Measurements from ENCODE around the gene RIMOC1. TPM values are rescaled to one million over a fixed set of nuclear protein-coding genes. Genes with fewer than 3 reads are reported as not detected.

Gene RIMOC1
- total and polyA plus RNA-seq, 9 donors = 10.7 to 35.7 (median 18.4) TPM

GRCh38 chr5:41858890-41859289 is 45.3 kb upstream of the RIMOC1 start:
- DNase-seq = no peak
- H3K4me3 ChIP-seq = no peak overlapping the region
- 81 to 94% (median 86%) methylated on average over 2 of the region's 2 CpGs for WGBS, 3 donors
- H3K27ac ChIP-seq = no peak overlapping the region
- H3K9me3 ChIP-seq = no peaks in the 10 kb centered on the region
- no peaks in the 10 kb centered on the region for H3K4me1 ChIP-seq (ENCODE audit: insufficient read depth)
- TF ChIP-seq EP300 (IDR thresholded peaks at IDR 0.05) (no peak), POLR2A (IDR thresholded peaks at IDR 0.05) (no peak)
- TF ChIP-seq, protein P1, sequence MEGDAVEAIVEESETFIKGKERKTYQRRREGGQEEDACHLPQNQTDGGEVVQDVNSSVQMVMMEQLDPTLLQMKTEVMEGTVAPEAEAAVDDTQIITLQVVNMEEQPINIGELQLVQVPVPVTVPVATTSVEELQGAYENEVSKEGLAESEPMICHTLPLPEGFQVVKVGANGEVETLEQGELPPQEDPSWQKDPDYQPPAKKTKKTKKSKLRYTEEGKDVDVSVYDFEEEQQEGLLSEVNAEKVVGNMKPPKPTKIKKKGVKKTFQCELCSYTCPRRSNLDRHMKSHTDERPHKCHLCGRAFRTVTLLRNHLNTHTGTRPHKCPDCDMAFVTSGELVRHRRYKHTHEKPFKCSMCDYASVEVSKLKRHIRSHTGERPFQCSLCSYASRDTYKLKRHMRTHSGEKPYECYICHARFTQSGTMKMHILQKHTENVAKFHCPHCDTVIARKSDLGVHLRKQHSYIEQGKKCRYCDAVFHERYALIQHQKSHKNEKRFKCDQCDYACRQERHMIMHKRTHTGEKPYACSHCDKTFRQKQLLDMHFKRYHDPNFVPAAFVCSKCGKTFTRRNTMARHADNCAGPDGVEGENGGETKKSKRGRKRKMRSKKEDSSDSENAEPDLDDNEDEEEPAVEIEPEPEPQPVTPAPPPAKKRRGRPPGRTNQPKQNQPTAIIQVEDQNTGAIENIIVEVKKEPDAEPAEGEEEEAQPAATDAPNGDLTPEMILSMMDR (IDR thresholded peaks at IDR 0.05) = no peak
- H3K36me3 ChIP-seq = no peaks in the 10 kb centered on the region
- intact Hi-C loops (cut with DNase I) = loop anchor here in 1 of 4 donors (10.0 kb wide), 1 partner anchor 1026 kb away; no protein-coding TSS in a partner anchor
- no peaks in the 10 kb centered on the region for H3K27me3 ChIP-seq

DNA sequence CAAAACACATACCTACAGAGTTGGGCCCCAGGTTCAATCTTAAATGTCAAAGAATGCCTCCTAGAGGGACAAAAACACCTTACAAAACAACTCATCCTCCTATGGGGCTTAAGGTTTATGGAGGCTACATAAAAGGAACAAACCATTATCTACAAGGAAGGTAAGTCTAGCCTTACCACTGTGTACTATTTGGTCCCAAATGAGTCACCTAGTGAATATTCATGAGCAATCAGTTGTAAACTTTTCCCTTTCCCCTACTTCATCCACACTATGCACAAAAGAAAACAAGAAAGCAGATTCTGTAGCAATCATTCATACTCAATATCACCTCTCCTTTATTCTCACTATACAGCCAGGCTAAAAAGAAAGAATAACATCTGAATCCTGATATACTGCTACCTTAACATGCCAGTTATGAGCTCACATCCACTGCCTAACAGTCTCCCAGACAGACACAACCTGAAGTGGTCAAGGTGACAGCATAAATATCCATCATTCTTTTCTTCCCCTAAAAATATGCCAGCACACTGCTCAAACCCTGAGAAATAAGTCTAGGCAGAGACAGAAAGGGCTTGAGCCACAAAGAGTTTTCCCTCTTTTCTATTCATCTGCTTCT is 40.2 kb upstream of the RIMOC1 start:
- peaks cover under 1% of the 10 kb centered on the region for H3K4me1 ChIP-seq (ENCODE audit: insufficient read depth)
- intact Hi-C loops (cut with DNase I) = loop anchor here in 2 of 4 donors (5.0 to 10.0 kb wide), 2 partner anchors 63 to 901 kb away; partner anchors contain the start of gene FBXO4 (in 1 of the 2)
- no peaks in the 10 kb centered on the region for H3K9me3 ChIP-seq
- TF ChIP-seq EP300 (IDR thresholded peaks at IDR 0.05) (no peak), POLR2A (IDR thresholded peaks at IDR 0.05) (no peak)
- TF ChIP-seq, protein P1 (IDR thresholded peaks at IDR 0.05) = no peak
- DNase-seq = no peak
- no peaks in the 10 kb centered on the region for H3K27me3 ChIP-seq
- no peak overlapping the region for H3K4me3 ChIP-seq
- H3K27ac ChIP-seq = no peak overlapping the region
- no peaks in the 10 kb centered on the region for H3K36me3 ChIP-seq

DNA sequence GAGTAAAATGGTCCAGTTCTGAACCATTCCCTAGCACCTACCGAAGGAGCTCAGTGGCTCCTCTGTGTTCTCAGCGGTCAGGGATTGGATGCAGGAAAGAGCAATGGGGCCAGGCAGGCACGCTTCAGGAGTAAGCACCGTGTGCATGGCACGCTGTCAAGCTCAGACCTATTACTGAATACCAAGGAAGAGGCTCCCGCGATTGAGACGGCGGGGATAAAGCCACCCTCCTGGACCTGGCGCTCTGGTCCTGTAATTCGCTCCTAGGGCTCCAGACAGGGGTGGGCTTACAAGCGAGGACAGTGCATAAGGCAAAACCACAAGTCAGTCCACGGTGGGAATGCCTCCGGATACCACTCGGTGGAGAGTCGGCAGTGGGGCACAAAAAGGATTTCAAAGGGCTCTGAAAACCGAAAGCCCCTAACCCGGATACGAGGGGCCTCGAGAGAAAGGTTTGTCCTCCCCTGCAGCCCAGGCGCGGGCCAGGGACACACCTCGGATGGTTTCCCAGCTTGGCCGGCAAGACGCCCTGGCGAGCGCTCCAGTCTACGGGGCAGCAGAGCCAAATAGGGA is 34.9 kb upstream of the RIMOC1 start:
- peak in 4 of 5 donors; percentile 42 to 80 (median 48) for DNase-seq
- WGBS, 3 donors = 3 to 8% (median 5%) methylated on average over 28 of the region's 28 CpGs
- H3K4me3 ChIP-seq = peak overlapping the region; percentile 70

DNA sequence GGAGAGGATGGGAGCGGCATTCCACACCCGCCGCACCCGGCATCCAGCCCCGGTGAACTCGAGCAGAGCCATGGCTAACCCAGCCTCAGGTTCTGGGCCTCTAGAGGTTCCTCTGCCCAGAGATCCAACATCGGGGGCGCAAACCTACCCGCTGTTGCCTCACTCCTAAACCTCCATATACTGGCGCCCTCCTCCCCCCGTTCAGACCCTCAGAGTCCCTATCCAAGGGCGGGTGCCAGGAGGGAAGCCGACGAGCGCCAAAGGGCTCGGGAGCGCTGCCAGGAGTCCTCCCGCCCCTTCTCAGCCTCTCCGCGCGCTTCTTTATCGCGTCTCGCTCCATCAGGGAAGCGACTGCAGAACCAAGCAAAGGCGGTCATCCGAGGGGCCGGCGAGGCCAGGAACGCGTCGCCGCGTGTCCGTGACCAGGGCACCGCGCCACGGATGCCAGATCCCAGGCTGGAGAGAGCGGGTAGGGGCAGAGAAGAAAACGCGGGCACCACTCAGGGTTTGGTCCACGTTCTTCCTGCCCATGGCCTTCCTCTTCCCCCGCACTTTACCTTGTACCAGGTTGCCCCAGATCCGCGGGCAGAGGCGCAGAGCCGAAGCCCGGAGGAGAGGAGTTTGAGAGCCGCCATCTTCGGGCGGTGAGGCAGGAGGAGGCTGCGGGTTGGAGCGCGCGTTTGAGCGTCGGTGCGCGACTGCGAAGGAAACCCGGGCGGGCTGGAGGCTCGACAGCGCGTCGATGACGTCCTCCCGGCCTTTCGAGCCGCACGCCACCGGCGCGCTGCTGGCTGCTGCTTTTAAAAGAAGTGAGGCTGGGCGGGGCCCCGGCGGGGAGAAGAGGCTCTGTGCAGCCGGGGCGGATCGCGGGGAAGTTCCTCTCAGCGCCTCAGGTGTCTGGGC is 34.2 kb upstream of the RIMOC1 start, which contains the start of gene OXCT1:
TSS of gene OXCT1 (minus strand) at position 702 of the 903 bp plus-strand sequence. CDS start at position 635, 67 bp downstream.
- H3K4me1 ChIP-seq (ENCODE audit: insufficient read depth) = peaks cover 4% of the 10 kb centered on the region
- H3K36me3 ChIP-seq = no peaks in the 10 kb centered on the region
- H3K27me3 ChIP-seq = no peaks in the 10 kb centered on the region
- DNase-seq = peak; percentile 75 to 88 (median 83)
- TF ChIP-seq POLR2A (IDR thresholded peaks at IDR 0.05) = peak; percentile 72
- no peak for TF ChIP-seq EP300 (IDR thresholded peaks at IDR 0.05)
- intact Hi-C loops (cut with DNase I) = loop anchor here in 1 of 4 donors (10.0 kb wide), 1 partner anchor 895 kb away; no protein-coding TSS in a partner anchor
- 0 to 1% (median 0%) methylated on average over 66 to 82 of the region's 82 CpGs for WGBS, 3 donors
- peak within 1 kb of the TSS; percentile 70 for H3K4me3 ChIP-seq
- H3K27ac ChIP-seq = peak within 1 kb of the TSS; percentile 94 to 98
- no peaks in the 10 kb centered on the region for H3K9me3 ChIP-seq

More for the DNA sequence above, 34.9 kb upstream of the RIMOC1 start:
- intact Hi-C loops (cut with DNase I) = loop anchor here in 1 of 4 donors (10.0 kb wide), 1 partner anchor 896 kb away; no protein-coding TSS in a partner anchor
- no peaks in the 10 kb centered on the region for H3K27me3 ChIP-seq
- H3K36me3 ChIP-seq = no peaks in the 10 kb centered on the region
- TF ChIP-seq POLR2A (IDR thresholded peaks at IDR 0.05) = no peak
- H3K9me3 ChIP-seq = no peaks in the 10 kb centered on the region
- H3K27ac ChIP-seq = peak overlapping the region; percentile 94 to 98
- peaks cover 4% of the 10 kb centered on the region for H3K4me1 ChIP-seq (ENCODE audit: insufficient read depth)

- TF ChIP-seq, protein P1 (IDR thresholded peaks at IDR 0.05) = no peak
- no peak for TF ChIP-seq EP300 (IDR thresholded peaks at IDR 0.05)
- TF ChIP-seq POLR2A (IDR thresholded peaks at IDR 0.05) = no peak
- intact Hi-C loops (cut with DNase I) = no loop called here
- H3K27me3 ChIP-seq = no peaks in the 10 kb centered on the region
- peaks cover 4% of the 10 kb centered on the region for H3K4me1 ChIP-seq (ENCODE audit: insufficient read depth)
- H3K4me3 ChIP-seq = peak overlapping the region; percentile 70
- 3 to 10% (median 4%) methylated on average over 9 to 16 of the region's 16 CpGs for WGBS, 3 donors
- H3K27ac ChIP-seq = peak overlapping the region; percentile 94 to 98
- no peak for DNase-seq
- no peaks in the 10 kb centered on the region for H3K36me3 ChIP-seq
- H3K9me3 ChIP-seq = no peaks in the 10 kb centered on the region
These were observed 33.5 kb upstream of the RIMOC1 start for GRCh38 chr5:41870627-41871048.
